Measurements from ENCODE around the gene YPEL3.

YPEL3 gene

GRCh38 chr16:30068750-30069610 lies 27.0 kb downstream of the YPEL3 start:
- peaks cover 29% of the 10 kb centered on the region for H3K4me1 Mint-ChIP-seq
- no peaks in the 10 kb centered on the region for H3K9me3 Mint-ChIP-seq
- peak overlapping the region; percentile 74 for H3K4me3 Mint-ChIP-seq
- peak overlapping the region; percentile 87 for H3K27ac Mint-ChIP-seq
- H3K36me3 Mint-ChIP-seq = peaks cover 12% of the 10 kb centered on the region
- H3K27me3 Mint-ChIP-seq = no peaks in the 10 kb centered on the region

GRCh38 chr16:30068333-30068732 lies 27.7 kb downstream of the YPEL3 start:
- H3K4me3 Mint-ChIP-seq = peak overlapping the region; percentile 74
- H3K4me1 Mint-ChIP-seq = peaks cover 34% of the 10 kb centered on the region
- H3K27me3 Mint-ChIP-seq = no peaks in the 10 kb centered on the region
- no peaks in the 10 kb centered on the region for H3K9me3 Mint-ChIP-seq
- H3K36me3 Mint-ChIP-seq = peaks cover 12% of the 10 kb centered on the region
- H3K27ac Mint-ChIP-seq = peak overlapping the region; percentile 87

- no peaks in the 10 kb centered on the region for H3K27me3 Mint-ChIP-seq
- no peaks in the 10 kb centered on the region for H3K9me3 Mint-ChIP-seq
- peak overlapping the region; percentile 68 for H3K27ac Mint-ChIP-seq
- peak overlapping the region; percentile 100 for H3K4me3 Mint-ChIP-seq
- peaks cover 34% of the 10 kb centered on the region for H3K4me1 Mint-ChIP-seq
- H3K36me3 Mint-ChIP-seq = peaks cover 12% of the 10 kb centered on the region
Observed at GRCh38 chr16:30067584-30067916, 28.5 kb downstream of the YPEL3 start.

- Mint-ChIP-seq H3K27me3 (no peaks in the 10 kb centered on the region), H3K36me3 (peaks cover 10% of the 10 kb centered on the region), H3K27ac (peak overlapping the region; percentile 94), H3K4me3 (peak overlapping the region; percentile 100), H3K4me1 (peaks cover 34% of the 10 kb centered on the region), H3K9me3 (no peaks in the 10 kb centered on the region)
Observed at GRCh38 chr16:30066761-30067583, 29.0 kb downstream of the YPEL3 start.

GRCh38 chr16:30065943-30066760 lies 29.9 kb downstream of the YPEL3 start:
- peaks cover 10% of the 10 kb centered on the region for H3K36me3 Mint-ChIP-seq
- peak overlapping the region; percentile 100 for H3K4me3 Mint-ChIP-seq
- H3K27ac Mint-ChIP-seq = peak overlapping the region; percentile 94
- H3K9me3 Mint-ChIP-seq = no peaks in the 10 kb centered on the region
- no peaks in the 10 kb centered on the region for H3K27me3 Mint-ChIP-seq
- peaks cover 34% of the 10 kb centered on the region for H3K4me1 Mint-ChIP-seq

- Mint-ChIP-seq H3K36me3 (peaks cover 10% of the 10 kb centered on the region), H3K9me3 (no peaks in the 10 kb centered on the region), H3K27me3 (no peaks in the 10 kb centered on the region), H3K4me3 (peak within 1 kb of the TSS; percentile 100), H3K27ac (peak within 1 kb of the TSS; percentile 97), H3K4me1 (peaks cover 34% of the 10 kb centered on the region)
Observed at GRCh38 chr16:30065102-30065942, 30.7 kb downstream of the YPEL3 start, which contains the start of gene ALDOA. TSS of gene ALDOA (plus strand) at chr16:30065760. CDS start at chr16:30066898, 1,138 bp downstream.

GRCh38 chr16:30064729-30065101 lies 31.3 kb downstream of the YPEL3 start:
- Mint-ChIP-seq H3K27ac (peak overlapping the region; percentile 97), H3K36me3 (peaks cover 10% of the 10 kb centered on the region), H3K9me3 (no peaks in the 10 kb centered on the region), H3K4me3 (peak overlapping the region; percentile 100), H3K27me3 (no peaks in the 10 kb centered on the region), H3K4me1 (peaks cover 33% of the 10 kb centered on the region)

GRCh38 chr16:30063893-30064728 lies 31.9 kb downstream of the YPEL3 start:
- no peaks in the 10 kb centered on the region for H3K9me3 Mint-ChIP-seq
- peaks cover 27% of the 10 kb centered on the region for H3K4me1 Mint-ChIP-seq
- peak overlapping the region; percentile 99 for H3K27ac Mint-ChIP-seq
- peak overlapping the region; percentile 100 for H3K4me3 Mint-ChIP-seq
- peaks cover 10% of the 10 kb centered on the region for H3K36me3 Mint-ChIP-seq
- H3K27me3 Mint-ChIP-seq = no peaks in the 10 kb centered on the region

- Mint-ChIP-seq H3K4me1 (peaks cover 20% of the 10 kb centered on the region), H3K27ac (peak overlapping the region; percentile 99), H3K9me3 (no peaks in the 10 kb centered on the region), H3K36me3 (peaks cover 8% of the 10 kb centered on the region), H3K27me3 (no peaks in the 10 kb centered on the region), H3K4me3 (peak overlapping the region; percentile 100)
Observed at GRCh38 chr16:30063278-30063892, 32.6 kb downstream of the YPEL3 start.

- H3K9me3 Mint-ChIP-seq = no peaks in the 10 kb centered on the region
- no peaks in the 10 kb centered on the region for H3K27me3 Mint-ChIP-seq
- no peaks in the 10 kb centered on the region for H3K36me3 Mint-ChIP-seq
- no peak overlapping the region for H3K4me3 Mint-ChIP-seq
- peak overlapping the region; percentile 70 for H3K27ac Mint-ChIP-seq
- H3K4me1 Mint-ChIP-seq = peaks cover 6% of the 10 kb centered on the region
Observed at GRCh38 chr16:30060836-30061554, 35.0 kb downstream of the YPEL3 start.

- H3K27me3 Mint-ChIP-seq = no peaks in the 10 kb centered on the region
- no peak overlapping the region for H3K4me3 Mint-ChIP-seq
- H3K27ac Mint-ChIP-seq = no peak overlapping the region
- H3K4me1 Mint-ChIP-seq = peaks cover 7% of the 10 kb centered on the region
- no peaks in the 10 kb centered on the region for H3K36me3 Mint-ChIP-seq
- no peaks in the 10 kb centered on the region for H3K9me3 Mint-ChIP-seq
Observed at GRCh38 chr16:30060346-30060745, 35.7 kb downstream of the YPEL3 start.

GRCh38 chr16:30054959-30055553 lies 41.0 kb downstream of the YPEL3 start:
- Mint-ChIP-seq H3K4me3 (peak overlapping the region; percentile 24), H3K36me3 (no peaks in the 10 kb centered on the region), H3K27ac (no peak overlapping the region)

GRCh38 chr16:30054451-30054850 lies 41.6 kb downstream of the YPEL3 start:
- no peaks in the 10 kb centered on the region for H3K9me3 Mint-ChIP-seq
- H3K27me3 Mint-ChIP-seq = no peaks in the 10 kb centered on the region
- peak overlapping the region; percentile 62 for H3K27ac Mint-ChIP-seq
- H3K4me3 Mint-ChIP-seq = peak overlapping the region; percentile 51
- H3K36me3 Mint-ChIP-seq = no peaks in the 10 kb centered on the region
- peaks cover 22% of the 10 kb centered on the region for H3K4me1 Mint-ChIP-seq

More at GRCh38 chr16:30054959-30055553, 41.0 kb downstream of the YPEL3 start:
- no peaks in the 10 kb centered on the region for H3K27me3 Mint-ChIP-seq
- H3K9me3 Mint-ChIP-seq = no peaks in the 10 kb centered on the region
- peaks cover 22% of the 10 kb centered on the region for H3K4me1 Mint-ChIP-seq

All from activated naive CD4-positive, alpha-beta T cell treated with anti-CD3 and anti-CD28 coated beads, Interleukin-2, amount 50 U/mL, for 24 hours (primary cell).